ENCODE data around the gene FAM222A.

GRCh38 chr12:109811624-109811995, 98.0 kb downstream of the FAM222A start:
- TF ChIP-seq CTCF (IDR thresholded peaks at IDR 0.05; ENCODE audit: insufficient read depth, low read length, poor library complexity, severe bottlenecking): no peak
- no peak for TF ChIP-seq EZH2phosphoT487 (conservative IDR thresholded peaks at IDR 0.05; ENCODE audit: low read length)

Measured in SU-DHL-6 (cell line).